ENCODE data around the gene PTPRN2.

GRCh38 chr7:158395780-158396278 is 191.8 kb downstream of the PTPRN2 start:
- TF ChIP-seq POLR2A (IDR thresholded peaks at IDR 0.05) (no peak), CTCF (IDR thresholded peaks at IDR 0.05) (no peak)
